ENCODE data around the gene POLR2H. TPM values are rescaled to one million over a fixed set of nuclear protein-coding genes. Genes with fewer than 3 reads are reported as not detected.

The POLR2H gene
- total and polyA plus RNA-seq, 10 of the 15 experiments (the other 5 are each of a cell fraction or from before 2014, with no cell fraction given): 74.2 to 357 (median 143) TPM

DNA sequence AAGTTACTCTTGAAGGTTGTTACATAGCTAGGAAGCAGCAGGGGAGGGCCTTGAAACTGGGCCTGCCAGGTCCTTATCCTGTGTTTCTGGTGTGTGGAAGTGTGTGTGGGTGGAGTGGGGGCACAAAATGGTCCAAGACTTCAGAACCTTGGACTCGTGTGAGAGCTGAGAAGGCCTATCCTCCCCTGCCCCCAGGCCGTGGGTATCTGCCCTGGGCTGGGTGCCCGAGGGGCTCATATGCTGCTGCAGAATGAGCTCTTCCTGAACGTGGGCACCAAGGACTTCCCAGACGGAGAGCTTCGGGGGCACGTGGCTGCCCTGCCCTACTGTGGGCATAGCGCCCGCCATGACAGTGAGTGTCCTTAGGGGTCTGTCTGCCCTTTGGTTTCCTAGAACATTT lies 22.8 kb downstream of the POLR2H start:
- no TSS peak for BruUV-seq (replicated peaks)

More for the DNA sequence above, 22.8 kb downstream of the POLR2H start:
- ChIA-PET SMC1A (ENCODE audit: uncharacterized antibody, unreplicated experiment) (interaction anchor here (1.1 kb wide), 1 partner anchor 13 kb away, joined by 3 read pairs; no protein-coding TSS in a partner anchor), POLR2A (no interaction called here), CTCF (interaction anchor here (0.5 to 0.9 kb wide), 2 partner anchors 10 to 81 kb away, joined by 3 to 4 read pairs; no protein-coding TSS in a partner anchor), RAD21 (ENCODE audit: unreplicated experiment) (no interaction called here)
- Histone ChIP-seq H3K4me2 (ENCODE audit: control insufficient read depth, insufficient read depth) (no peak overlapping the region), H4K20me1 (ENCODE audit: control insufficient read depth, insufficient read depth) (no peaks in the 10 kb centered on the region), H3K9me3 (replicated peaks; ENCODE audit: control insufficient read depth, insufficient read depth, low read length) (no peaks in the 10 kb centered on the region), H3K36me3 (ENCODE audit: control insufficient read depth in 2 of 2, insufficient read depth in 2 of 2, low read length in 1 of 2) (no peaks in the 10 kb centered on the region), H3K79me2 (ENCODE audit: control insufficient read depth, insufficient read depth, low read length) (no peaks in the 10 kb centered on the region), H3K27me3 (replicated peaks in 1 of 2; ENCODE audit: control insufficient read depth in 2 of 2, insufficient read depth in 2 of 2, low read length in 1 of 2) (peaks cover 14 to 17% of the 10 kb centered on the region in 2 experiments), H3K4me3 (no peak overlapping the region), H3K9ac (ENCODE audit: control insufficient read depth, insufficient read depth, low read length) (no peak overlapping the region), H2AFZ (ENCODE audit: control insufficient read depth, low read depth, low read length) (no peak overlapping the region), H3K27ac (ENCODE audit: control insufficient read depth, insufficient read depth) (no peak overlapping the region), H3K4me1 (ENCODE audit: control insufficient read depth, insufficient read depth, low read length) (no peaks in the 10 kb centered on the region)
- ATAC-seq (no peak), DNase-seq (ENCODE audit: low read depth, low spot score) (no peak), FAIRE-seq (no peak)
- 13% methylated on average over 9 of the region's 9 CpGs for WGBS (ENCODE audit: insufficient coverage, insufficient replicate concordance, low lambda C conversion rate, missing lambda C conversion rate)
- in situ Hi-C loops (cut with MboI) (no loop called here), intact Hi-C loops (cut with micrococcal nuclease; ENCODE audit: unreplicated experiment) (no loop called here)
- TF ChIP-seq NFIC (IDR thresholded peaks at IDR 0.05; ENCODE audit: low read depth, low read length) (no peak), WRNIP1 (IDR thresholded peaks at IDR 0.05; ENCODE audit: borderline replicate concordance, low read depth, low read length) (no peak), BCL11A (IDR thresholded peaks at IDR 0.05; ENCODE audit: low read depth, low read length) (no peak), ZNF207 (IDR thresholded peaks at IDR 0.05; ENCODE audit: borderline replicate concordance) (no peak), ESRRA (IDR thresholded peaks at IDR 0.05; ENCODE audit: low read length) (no peak), SREBF2 (IDR thresholded peaks at IDR 0.05; ENCODE audit: low read length) (no peak), STAT3 (IDR thresholded peaks at IDR 0.05; ENCODE audit: low read depth, low read length) (no peak), RFX5 (IDR thresholded peaks at IDR 0.05; ENCODE audit: low read depth, low read length) (no peak)
- TF ChIP-seq, protein P1, sequence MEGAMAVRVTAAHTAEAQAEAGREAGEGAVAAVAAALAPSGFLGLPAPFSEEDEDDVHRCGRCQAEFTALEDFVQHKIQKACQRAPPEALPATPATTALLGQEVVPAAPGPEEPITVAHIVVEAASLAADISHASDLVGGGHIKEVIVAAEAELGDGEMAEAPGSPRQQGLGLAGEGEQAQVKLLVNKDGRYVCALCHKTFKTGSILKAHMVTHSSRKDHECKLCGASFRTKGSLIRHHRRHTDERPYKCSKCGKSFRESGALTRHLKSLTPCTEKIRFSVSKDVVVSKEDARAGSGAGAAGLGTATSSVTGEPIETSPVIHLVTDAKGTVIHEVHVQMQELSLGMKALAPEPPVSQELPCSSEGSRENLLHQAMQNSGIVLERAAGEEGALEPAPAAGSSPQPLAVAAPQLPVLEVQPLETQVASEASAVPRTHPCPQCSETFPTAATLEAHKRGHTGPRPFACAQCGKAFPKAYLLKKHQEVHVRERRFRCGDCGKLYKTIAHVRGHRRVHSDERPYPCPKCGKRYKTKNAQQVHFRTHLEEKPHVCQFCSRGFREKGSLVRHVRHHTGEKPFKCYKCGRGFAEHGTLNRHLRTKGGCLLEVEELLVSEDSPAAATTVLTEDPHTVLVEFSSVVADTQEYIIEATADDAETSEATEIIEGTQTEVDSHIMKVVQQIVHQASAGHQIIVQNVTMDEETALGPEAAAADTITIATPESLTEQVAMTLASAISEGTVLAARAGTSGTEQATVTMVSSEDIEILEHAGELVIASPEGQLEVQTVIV (IDR thresholded peaks at IDR 0.05; ENCODE audit: borderline replicate concordance, partially characterized antibody): no peak

Data from GM12878 (cell line).